SK-N-SH treated with all-trans-retinoic acid at 6 μM for 48 hours (cell line): Measurements from ENCODE around the gene LRMDA.

ENCODE experiments used
- ATAC-seq: fragments of 200-7000 bp; cut with Tn5 transposase; 3 replicates; pipeline ENCODE4 v1.9.1; 2020; ENCODE audit warnings: mild to moderate bottlenecking, moderate library complexity
- ARNTL ChIP-seq: fragments of 450-650 bp; formaldehyde crosslinking; IDR thresholded peaks from 2 replicates; pipeline ENCODE4 v1.5.0; 2020; ENCODE audit warnings: low read depth, mild to moderate bottlenecking, moderate library complexity, borderline replicate concordance
- BACH2 ChIP-seq: fragments of 250-450 bp; sonication (Bioruptor Pico); IDR thresholded peaks from 2 replicates; pipeline ENCODE4 v1.9.0; 2021; ENCODE audit warnings: mild to moderate bottlenecking, borderline replicate concordance
- CREB5 ChIP-seq: fragments of 250-450 bp; sonication (Bioruptor Pico); IDR thresholded peaks from 2 replicates; pipeline ENCODE4 v1.5.1; 2020; ENCODE audit warnings: low read depth, mild to moderate bottlenecking, moderate library complexity
- CSDC2 ChIP-seq: fragments of 250-450 bp; sonication (Bioruptor Pico); IDR thresholded peaks from 2 replicates; pipeline ENCODE4 v1.5.0; 2020; ENCODE audit warnings: mild to moderate bottlenecking, moderate library complexity
- GLIS3 ChIP-seq: fragments of 250-450 bp; sonication (Bioruptor Pico); IDR thresholded peaks from 2 replicates; pipeline ENCODE4 v1.5.0; 2020; ENCODE audit warnings: mild to moderate bottlenecking, moderate library complexity
- ISL1 ChIP-seq: fragments of 250-450 bp; sonication (Bioruptor Pico); IDR thresholded peaks from 2 replicates; pipeline ENCODE4 v2.1.2; 2022; ENCODE audit warnings: mild to moderate bottlenecking, moderate library complexity
- OSR1 ChIP-seq: fragments of 250-450 bp; sonication (Bioruptor Pico); IDR thresholded peaks from 2 replicates; pipeline ENCODE4 v1.8.0; 2022; ENCODE audit warnings: moderate library complexity, mild to moderate bottlenecking, inconsistent platforms
- PATZ1 ChIP-seq: fragments of 250-450 bp; sonication (Bioruptor Pico); IDR thresholded peaks from 2 replicates; pipeline ENCODE4 v1.8.0; 2020; ENCODE audit warnings: mild to moderate bottlenecking, moderate library complexity, borderline replicate concordance
- PPARA ChIP-seq: fragments of 250-450 bp; sonication (Bioruptor Pico); IDR thresholded peaks from 2 replicates; pipeline ENCODE4 v1.5.0; 2020; ENCODE audit warnings: mild to moderate bottlenecking, borderline replicate concordance
- SNAI2 ChIP-seq: fragments of 250-450 bp; sonication (Bioruptor Pico); IDR thresholded peaks from 2 replicates; pipeline ENCODE4 v1.5.0; 2020; ENCODE audit warnings: mild to moderate bottlenecking, moderate library complexity
- TCF4 ChIP-seq: fragments of 250-450 bp; sonication (Bioruptor Pico); IDR thresholded peaks from 2 replicates; pipeline ENCODE4 v1.8.0; 2021; ENCODE audit warnings: mild to moderate bottlenecking, moderate library complexity, borderline replicate concordance
- TOX ChIP-seq: fragments of 250-450 bp; sonication (Bioruptor Pico); IDR thresholded peaks from 2 replicates; pipeline ENCODE4 v1.8.0; 2021; ENCODE audit warnings: mild to moderate bottlenecking, moderate library complexity, borderline replicate concordance
- TSHZ2 ChIP-seq: fragments of 250-450 bp; sonication (Bioruptor Pico); IDR thresholded peaks from 2 replicates; pipeline ENCODE4 v1.5.0; 2020; ENCODE audit warnings: mild to moderate bottlenecking, moderate library complexity
- ZC3H10 ChIP-seq: fragments of 250-450 bp; sonication (Bioruptor Pico); IDR thresholded peaks from 2 replicates; pipeline ENCODE4 v1.5.1; 2021; ENCODE audit warnings: mild to moderate bottlenecking, moderate library complexity
- ZFP3 ChIP-seq: fragments of 250-450 bp; sonication (Bioruptor Pico); IDR thresholded peaks from 2 replicates; pipeline ENCODE4 v1.5.0; 2020; ENCODE audit warnings: mild to moderate bottlenecking, moderate library complexity
- ZNF70 ChIP-seq: fragments of 450-650 bp; formaldehyde crosslinking; IDR thresholded peaks from 2 replicates; pipeline ENCODE4 v1.5.0; 2020; ENCODE audit warnings: mild to moderate bottlenecking, moderate library complexity
- ZNF8 ChIP-seq: fragments of 450-650 bp; formaldehyde crosslinking; IDR thresholded peaks from 2 replicates; pipeline ENCODE4 v1.5.0; 2020; ENCODE audit warnings: mild to moderate bottlenecking, moderate library complexity
- TF ChIP-seq, protein P1 (sequence below): fragments of 250-450 bp; sonication (Bioruptor Pico); IDR thresholded peaks from 2 replicates; pipeline ENCODE4 v1.8.0; 2021; ENCODE audit warnings: low read depth, mild to moderate bottlenecking, moderate library complexity, borderline replicate concordance

LRMDA gene

GRCh38 chr10:75632805-75633462 lies 201.5 kb downstream of the LRMDA start (continued):
- TF ChIP-seq PATZ1 (CRISPR knock-in tag) (no peak), OSR1 (CRISPR knock-in tag) (no peak), ZNF8 (no peak), ZFP3 (CRISPR knock-in tag) (no peak), TSHZ2 (no peak), TCF4 (CRISPR knock-in tag) (no peak), BACH2 (no peak), CSDC2 (no peak), ZC3H10 (CRISPR knock-in tag) (no peak)

DNA sequence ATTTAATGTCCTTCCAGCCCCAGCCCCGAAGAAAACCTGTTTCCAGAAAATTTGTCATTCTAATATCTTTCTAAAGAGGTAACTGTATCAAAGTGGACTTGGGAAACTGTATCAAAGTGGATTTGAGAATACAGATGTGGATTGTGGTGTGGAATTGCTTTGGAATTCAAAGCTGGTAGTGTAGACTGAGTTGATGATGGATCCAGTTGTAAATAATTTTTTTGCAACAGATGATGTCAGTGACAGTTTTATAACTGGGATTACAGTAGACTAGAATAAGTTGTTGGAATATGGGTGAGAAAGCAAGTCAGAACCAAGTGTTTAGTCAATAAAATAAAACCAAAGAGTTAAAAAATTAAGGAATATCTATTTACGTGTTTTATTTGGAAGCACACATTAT lies 202.1 kb downstream of the LRMDA start:
- no peak for ATAC-seq
- no peak for TF ChIP-seq GLIS3 (CRISPR knock-in tag)
- TF ChIP-seq BACH2, result no peak
- TF ChIP-seq, protein P1, sequence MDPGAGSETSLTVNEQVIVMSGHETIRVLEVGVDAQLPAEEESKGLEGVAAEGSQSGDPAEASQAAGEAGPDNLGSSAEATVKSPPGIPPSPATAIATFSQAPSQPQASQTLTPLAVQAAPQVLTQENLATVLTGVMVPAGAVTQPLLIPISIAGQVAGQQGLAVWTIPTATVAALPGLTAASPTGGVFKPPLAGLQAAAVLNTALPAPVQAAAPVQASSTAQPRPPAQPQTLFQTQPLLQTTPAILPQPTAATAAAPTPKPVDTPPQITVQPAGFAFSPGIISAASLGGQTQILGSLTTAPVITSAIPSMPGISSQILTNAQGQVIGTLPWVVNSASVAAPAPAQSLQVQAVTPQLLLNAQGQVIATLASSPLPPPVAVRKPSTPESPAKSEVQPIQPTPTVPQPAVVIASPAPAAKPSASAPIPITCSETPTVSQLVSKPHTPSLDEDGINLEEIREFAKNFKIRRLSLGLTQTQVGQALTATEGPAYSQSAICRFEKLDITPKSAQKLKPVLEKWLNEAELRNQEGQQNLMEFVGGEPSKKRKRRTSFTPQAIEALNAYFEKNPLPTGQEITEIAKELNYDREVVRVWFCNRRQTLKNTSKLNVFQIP (CRISPR knock-in tag), result no peak
- TF ChIP-seq CSDC2, result no peak
- no peak for TF ChIP-seq CREB5 (CRISPR knock-in tag)
- TF ChIP-seq, all 23 proteins: peak for 0

- no peak for ATAC-seq
- no peak for TF ChIP-seq TCF4 (CRISPR knock-in tag)
- TF ChIP-seq OSR1 (CRISPR knock-in tag), result no peak
- no peak for TF ChIP-seq TSHZ2
- TF ChIP-seq ARNTL, result no peak
- no peak for TF ChIP-seq TOX
- no peak for TF ChIP-seq ISL1
- TF ChIP-seq PATZ1 (CRISPR knock-in tag), result no peak
- no peak for TF ChIP-seq PPARA (CRISPR knock-in tag)
- no peak for TF ChIP-seq ZNF70
- TF ChIP-seq, protein P1 (CRISPR knock-in tag), result no peak
- TF ChIP-seq SNAI2 (CRISPR knock-in tag), result no peak
Observed at GRCh38 chr10:75634947-75635346, 203.5 kb downstream of the LRMDA start.
